Keratinocyte (primary cell): ENCODE results near the gene NDUFAF2. TPM values are rescaled to one million over a fixed set of nuclear protein-coding genes. Genes with fewer than 3 reads are reported as not detected.

Experiments used
- DNase-seq: peaks from one replicate; pipeline ENCODE4 v3.0.0-alpha.2; 2011; ENCODE audit warnings: low read depth, missing footprints, low spot score
- FAIRE-seq: peaks from 2 replicates; lab custom pipeline; 2011; peaks lifted over from hg19 to GRCh38; lab: Jason Lieb, UNC
- H2AFZ ChIP-seq: 2 replicates; pipeline ENCODE4 v1.6.0; 2012; ENCODE audit warnings: low read length, control low read depth, inconsistent platforms; ENCODE audit not compliant: control insufficient read depth
- H3K27ac ChIP-seq: 2 replicates; pipeline ENCODE4 v1.5.1; 2011; ENCODE audit warnings: low read length; ENCODE audit not compliant: control insufficient read depth, insufficient read depth
- H3K27me3 ChIP-seq: 3 replicates; pipeline ENCODE4 v1.6.0; 2011; ENCODE audit warnings: low read length; ENCODE audit not compliant: control insufficient read depth, insufficient read depth; ENCODE audit errors: extremely low read depth
- H3K36me3 ChIP-seq, 2 experiments: 2 replicates in 1 of 2; 3 replicates in 1 of 2; pipeline ENCODE4 v1.5.1; 2011; ENCODE audit warnings: low read length in 2 of 2, mild to moderate bottlenecking in 1 of 2; ENCODE audit not compliant: control insufficient read depth in 2 of 2, insufficient read depth in 2 of 2; ENCODE audit errors: extremely low read depth in 1 of 2
- H3K4me1 ChIP-seq: 3 replicates; pipeline ENCODE4 v1.5.1; 2011; ENCODE audit warnings: low read length; ENCODE audit not compliant: control insufficient read depth, insufficient read depth; ENCODE audit errors: extremely low read depth
- H3K4me2 ChIP-seq: 3 replicates; pipeline ENCODE4 v1.6.0; 2011; ENCODE audit warnings: low read depth, low read length; ENCODE audit not compliant: control insufficient read depth, insufficient read depth; ENCODE audit errors: extremely low read depth
- H3K4me3 ChIP-seq, 3 experiments: fragments of 200-600 bp in 1 of 3; sonication (generic) in 1 of 3; 2 replicates in 2 of 3; 3 replicates in 1 of 3; pipeline ENCODE4 v1.5.1; 2011 to 2016; ENCODE audit warnings: low read length in 3 of 3, mild to moderate bottlenecking in 3 of 3, control low read depth in 2 of 3, inconsistent platforms in 1 of 3, low read depth in 1 of 3, mixed read lengths in 1 of 3, mixed run types in 1 of 3, moderate library complexity in 1 of 3; ENCODE audit not compliant: control insufficient read depth in 2 of 3, insufficient read depth in 2 of 3; ENCODE audit errors: extremely low read depth in 1 of 3
- H3K79me2 ChIP-seq: 2 replicates; pipeline ENCODE4 v1.6.0; 2012; ENCODE audit warnings: low read length; ENCODE audit not compliant: control insufficient read depth, insufficient read depth
- H3K9ac ChIP-seq: 3 replicates; pipeline ENCODE4 v1.6.0; 2011; ENCODE audit warnings: low read length; ENCODE audit not compliant: control insufficient read depth, insufficient read depth; ENCODE audit errors: extremely low read depth
- H3K9me1 ChIP-seq: 3 replicates; pipeline ENCODE4 v1.6.0; 2011; ENCODE audit warnings: low read length; ENCODE audit not compliant: control insufficient read depth, insufficient read depth; ENCODE audit errors: extremely low read depth
- H3K9me3 ChIP-seq: 2 replicates; pipeline ENCODE4 v1.5.1; 2012; ENCODE audit warnings: low read depth, low read length; ENCODE audit not compliant: control insufficient read depth
- H4K20me1 ChIP-seq: 3 replicates; pipeline ENCODE4 v1.6.0; 2011; ENCODE audit warnings: low read length; ENCODE audit not compliant: control insufficient read depth, insufficient read depth; ENCODE audit errors: extremely low read depth
- EZH2 ChIP-seq: IDR thresholded peaks from one replicate; pipeline ENCODE4 v1.6.1; 2012; ENCODE audit warnings: inconsistent platforms, mild to moderate bottlenecking, low read length, moderate library complexity
- dilution Hi-C: fragments of 300-500 bp; cut with MboI; formaldehyde crosslinking; loops from one replicate; pipeline ENCODE4 v1.7.0; 2020; ENCODE audit warnings: low sequenced_read_pairs; ENCODE audit not compliant: extremely low pct_ligation_motif_present
- polyA plus RNA-seq, 5 experiments: library from polyadenylated mRNA; depleted of rRNA in 3 of 5; stranded (reverse) in 3 of 5; stranded (forward) in 1 of 5; unstranded in 1 of 5; fragments of >200 nt; gene quantifications; 1 replicate in 1 of 5; 2 replicates in 3 of 5; 3 replicates in 1 of 5; pipeline versions ENCODE4 v1.2.1 to v1.2.3, GENCODE V29; 2011 to 2012; ENCODE audit warnings: missing spikeins in 2 of 5, low read depth in 1 of 5, low replicate concordance in 1 of 5
- TF ChIP-seq, protein P1 (sequence below), 3 experiments: IDR thresholded peaks in 1 of 3; conservative IDR thresholded peaks in 1 of 3; optimal IDR thresholded peaks in 1 of 3; 2 replicates in 2 of 3; 3 replicates in 1 of 3; pipeline versions ENCODE3 to v1.5.1; 2011; ENCODE audit warnings: low read length in 3 of 3, mild to moderate bottlenecking in 3 of 3, moderate library complexity in 2 of 3, control low read depth in 1 of 3, inconsistent platforms in 1 of 3; ENCODE audit not compliant: insufficient read depth in 2 of 3; ENCODE audit errors: extremely low read depth in 1 of 3

NDUFAF2 gene
- polyA plus RNA-seq, 1 donor (not counting 4 experiments of a cell fraction or from before 2014, with no cell fraction given): 62.3 TPM

DNA sequence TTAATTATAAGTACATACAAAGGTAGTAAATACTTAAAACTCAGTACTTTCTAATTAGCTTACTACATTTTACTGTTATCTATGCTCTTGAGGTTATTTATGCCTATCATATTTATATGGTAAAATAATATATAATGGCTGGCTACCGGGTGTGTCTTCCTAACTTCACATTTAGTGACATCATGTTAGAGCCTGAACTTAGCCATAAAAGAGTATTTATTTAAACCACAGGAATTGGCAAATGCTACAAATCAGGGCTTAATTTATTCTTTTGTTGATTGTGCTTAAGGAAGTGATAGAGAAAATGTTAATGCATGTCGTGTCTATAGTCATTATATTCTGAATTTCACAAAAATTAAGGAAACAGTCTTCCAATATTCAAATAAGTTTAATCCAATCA is 73.1 kb downstream of the NDUFAF2 start:
- Histone ChIP-seq H3K9me1 (no peaks in the 10 kb centered on the region), H3K27ac (no peak overlapping the region), H3K4me1 (peaks cover 11% of the 10 kb centered on the region), H2AFZ (no peak overlapping the region), H3K4me3 (no peak overlapping the region), H4K20me1 (no peaks in the 10 kb centered on the region), H3K4me2 (no peak overlapping the region), H3K79me2 (peaks cover 15% of the 10 kb centered on the region), H3K27me3 (no peaks in the 10 kb centered on the region), H3K9me3 (no peaks in the 10 kb centered on the region), H3K9ac (no peak overlapping the region), H3K36me3 (no peaks in the 10 kb centered on the region)
- FAIRE-seq (no peak), DNase-seq (no peak)
- TF ChIP-seq EZH2: no peak
- TF ChIP-seq, protein P1, sequence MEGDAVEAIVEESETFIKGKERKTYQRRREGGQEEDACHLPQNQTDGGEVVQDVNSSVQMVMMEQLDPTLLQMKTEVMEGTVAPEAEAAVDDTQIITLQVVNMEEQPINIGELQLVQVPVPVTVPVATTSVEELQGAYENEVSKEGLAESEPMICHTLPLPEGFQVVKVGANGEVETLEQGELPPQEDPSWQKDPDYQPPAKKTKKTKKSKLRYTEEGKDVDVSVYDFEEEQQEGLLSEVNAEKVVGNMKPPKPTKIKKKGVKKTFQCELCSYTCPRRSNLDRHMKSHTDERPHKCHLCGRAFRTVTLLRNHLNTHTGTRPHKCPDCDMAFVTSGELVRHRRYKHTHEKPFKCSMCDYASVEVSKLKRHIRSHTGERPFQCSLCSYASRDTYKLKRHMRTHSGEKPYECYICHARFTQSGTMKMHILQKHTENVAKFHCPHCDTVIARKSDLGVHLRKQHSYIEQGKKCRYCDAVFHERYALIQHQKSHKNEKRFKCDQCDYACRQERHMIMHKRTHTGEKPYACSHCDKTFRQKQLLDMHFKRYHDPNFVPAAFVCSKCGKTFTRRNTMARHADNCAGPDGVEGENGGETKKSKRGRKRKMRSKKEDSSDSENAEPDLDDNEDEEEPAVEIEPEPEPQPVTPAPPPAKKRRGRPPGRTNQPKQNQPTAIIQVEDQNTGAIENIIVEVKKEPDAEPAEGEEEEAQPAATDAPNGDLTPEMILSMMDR (optimal IDR thresholded peaks at IDR 0.05 in 1 of 3, IDR thresholded peaks at IDR 0.05 in 1 of 3, conservative IDR thresholded peaks at IDR 0.05 in 1 of 3; ENCODE audit: extremely low read depth in 1 of 3, insufficient read depth in 2 of 3, low read length in 3 of 3): no peak
- dilution Hi-C loops: no loop called here

GRCh38 chr5:61019642-61020041 is 74.6 kb downstream of the NDUFAF2 start:
- H3K4me2 ChIP-seq: no peak overlapping the region
- no peak overlapping the region for H2AFZ ChIP-seq
- no peaks in the 10 kb centered on the region for H3K36me3 ChIP-seq
- dilution Hi-C loops: no loop called here
- H3K9me3 ChIP-seq: no peaks in the 10 kb centered on the region
- FAIRE-seq (no peak), DNase-seq (no peak)
- no peak overlapping the region for H3K4me3 ChIP-seq
- peaks cover 19% of the 10 kb centered on the region for H3K79me2 ChIP-seq
- no peak overlapping the region for H3K9ac ChIP-seq
- H3K27ac ChIP-seq: no peak overlapping the region
- no peaks in the 10 kb centered on the region for H4K20me1 ChIP-seq
- TF ChIP-seq, protein P1 (optimal IDR thresholded peaks at IDR 0.05 in 1 of 3, IDR thresholded peaks at IDR 0.05 in 1 of 3, conservative IDR thresholded peaks at IDR 0.05 in 1 of 3; ENCODE audit: extremely low read depth in 1 of 3, insufficient read depth in 2 of 3, low read length in 3 of 3): no peak
- no peak for TF ChIP-seq EZH2
- H3K9me1 ChIP-seq: no peaks in the 10 kb centered on the region
- H3K27me3 ChIP-seq: no peaks in the 10 kb centered on the region
- H3K4me1 ChIP-seq: peaks cover 11% of the 10 kb centered on the region
